ENCODE results near the gene PPP4C.

Gene PPP4C

GRCh38 chr16:30127993-30128392 lies 52.2 kb downstream of the PPP4C start:
- no peak for DNase-seq

- DNase-seq = no peak
Observed at GRCh38 chr16:30131869-30132475, 56.2 kb downstream of the PPP4C start.

GRCh38 chr16:30132591-30132990 lies 56.8 kb downstream of the PPP4C start:
- no peak for DNase-seq

Measured in T-helper 2 cell (primary cell).